Measurements from ENCODE around the gene MCTP2. TPM values are rescaled to one million over a fixed set of nuclear protein-coding genes. Genes with fewer than 3 reads are reported as not detected.
A peak's percentile ranks its signal among the peaks of the same experiment; 100 is the strongest.
"Not testable (repeated sequence)": the region's sequence is repeated elsewhere in the genome, so short reads cannot be mapped to it uniquely, and the experiment has no call there.

The MCTP2 gene
- total RNA-seq, 1 donor from 2014 or later: 93.2 TPM

GRCh38 chr15:94256511-94256910 lies 25.1 kb downstream of the MCTP2 start:
- no peak for DNase-seq (ENCODE audit: low spot score)
- intact Hi-C loops (cut with micrococcal nuclease): no loop called here
- H3K4me1 Mint-ChIP-seq (ENCODE audit: low read depth): peaks cover 83% of the 10 kb centered on the region
- H3K9me3 Mint-ChIP-seq: peaks cover 13% of the 10 kb centered on the region
- no peak overlapping the region for H3K4me3 Mint-ChIP-seq
- H3K27me3 Mint-ChIP-seq (ENCODE audit: insufficient read depth): no peaks in the 10 kb centered on the region
- H3K36me3 Mint-ChIP-seq (ENCODE audit: low read depth): peaks cover 43% of the 10 kb centered on the region
- no peak overlapping the region for H3K27ac Mint-ChIP-seq

GRCh38 chr15:94257776-94258175 lies 26.4 kb downstream of the MCTP2 start:
- Mint-ChIP-seq H3K36me3 (ENCODE audit: low read depth) (peaks cover 36% of the 10 kb centered on the region), H3K4me1 (ENCODE audit: low read depth) (peaks cover 76% of the 10 kb centered on the region)
- H3K9me3 Mint-ChIP-seq; H3K4me3 Mint-ChIP-seq; H3K27me3 Mint-ChIP-seq (ENCODE audit: insufficient read depth); intact Hi-C loops (cut with micrococcal nuclease); H3K27ac Mint-ChIP-seq; DNase-seq (ENCODE audit: low spot score): not testable (repeated sequence)

GRCh38 chr15:94258246-94258645 lies 26.9 kb downstream of the MCTP2 start:
- Mint-ChIP-seq H3K27me3 (ENCODE audit: insufficient read depth) (no peaks in the 10 kb centered on the region), H3K36me3 (ENCODE audit: low read depth) (peaks cover 32% of the 10 kb centered on the region), H3K27ac (no peak overlapping the region), H3K4me3 (no peak overlapping the region), H3K4me1 (ENCODE audit: low read depth) (peaks cover 76% of the 10 kb centered on the region), H3K9me3 (peaks cover 2% of the 10 kb centered on the region)
- intact Hi-C loops (cut with micrococcal nuclease): no loop called here
- DNase-seq (ENCODE audit: low spot score): no peak

GRCh38 chr15:94259121-94259751 lies 27.9 kb downstream of the MCTP2 start:
- Mint-ChIP-seq H3K4me1 (ENCODE audit: low read depth) (peaks cover 75% of the 10 kb centered on the region), H3K36me3 (ENCODE audit: low read depth) (peaks cover 32% of the 10 kb centered on the region), H3K9me3 (no peaks in the 10 kb centered on the region), H3K27ac (peak overlapping the region; percentile 11), H3K4me3 (no peak overlapping the region), H3K27me3 (ENCODE audit: insufficient read depth) (no peaks in the 10 kb centered on the region)
- intact Hi-C loops (cut with micrococcal nuclease): no loop called here
- no peak for DNase-seq (ENCODE audit: low spot score)

- Mint-ChIP-seq H3K27me3 (ENCODE audit: insufficient read depth) (no peaks in the 10 kb centered on the region), H3K4me1 (ENCODE audit: low read depth) (peaks cover 69% of the 10 kb centered on the region), H3K36me3 (ENCODE audit: low read depth) (peaks cover 29% of the 10 kb centered on the region), H3K9me3 (no peaks in the 10 kb centered on the region), H3K4me3 (no peak overlapping the region), H3K27ac (no peak overlapping the region)
- intact Hi-C loops (cut with micrococcal nuclease): no loop called here
- no peak for DNase-seq (ENCODE audit: low spot score)
Measured at GRCh38 chr15:94259863-94260262, 28.5 kb downstream of the MCTP2 start.

- no peak for DNase-seq (ENCODE audit: low spot score)
- Mint-ChIP-seq H3K9me3 (no peaks in the 10 kb centered on the region), H3K27me3 (ENCODE audit: insufficient read depth) (no peaks in the 10 kb centered on the region), H3K4me3 (no peak overlapping the region), H3K27ac (no peak overlapping the region), H3K36me3 (ENCODE audit: low read depth) (peaks cover 31% of the 10 kb centered on the region), H3K4me1 (ENCODE audit: low read depth) (peaks cover 67% of the 10 kb centered on the region)
- intact Hi-C loops (cut with micrococcal nuclease): no loop called here
Measured at GRCh38 chr15:94262201-94262600, 30.8 kb downstream of the MCTP2 start.

GRCh38 chr15:94263341-94264273 lies 32.2 kb downstream of the MCTP2 start:
- Mint-ChIP-seq H3K4me1 (ENCODE audit: low read depth) (peaks cover 70% of the 10 kb centered on the region), H3K4me3 (no peak overlapping the region), H3K27me3 (ENCODE audit: insufficient read depth) (no peaks in the 10 kb centered on the region), H3K36me3 (ENCODE audit: low read depth) (peaks cover 36% of the 10 kb centered on the region), H3K27ac (peak overlapping the region; percentile 76), H3K9me3 (no peaks in the 10 kb centered on the region)
- DNase-seq (ENCODE audit: low spot score): no peak
- intact Hi-C loops (cut with micrococcal nuclease): no loop called here

GRCh38 chr15:94265009-94265408 lies 33.6 kb downstream of the MCTP2 start:
- intact Hi-C loops (cut with micrococcal nuclease): no loop called here
- DNase-seq (ENCODE audit: low spot score): no peak
- Mint-ChIP-seq H3K4me1 (ENCODE audit: low read depth) (peaks cover 56% of the 10 kb centered on the region), H3K9me3 (no peaks in the 10 kb centered on the region), H3K27me3 (ENCODE audit: insufficient read depth) (no peaks in the 10 kb centered on the region), H3K4me3 (no peak overlapping the region), H3K27ac (peak overlapping the region; percentile 23), H3K36me3 (ENCODE audit: low read depth) (peaks cover 36% of the 10 kb centered on the region)

- Mint-ChIP-seq H3K27me3 (ENCODE audit: insufficient read depth) (no peaks in the 10 kb centered on the region), H3K36me3 (ENCODE audit: low read depth) (peaks cover 29% of the 10 kb centered on the region), H3K4me3 (no peak overlapping the region), H3K9me3 (no peaks in the 10 kb centered on the region), H3K27ac (no peak overlapping the region), H3K4me1 (ENCODE audit: low read depth) (peaks cover 47% of the 10 kb centered on the region)
- intact Hi-C loops (cut with micrococcal nuclease): no loop called here
- no peak for DNase-seq (ENCODE audit: low spot score)
Measured at GRCh38 chr15:94265982-94266381, 34.6 kb downstream of the MCTP2 start.

GRCh38 chr15:94266789-94267188 lies 35.4 kb downstream of the MCTP2 start:
- no peaks in the 10 kb centered on the region for H3K27me3 Mint-ChIP-seq (ENCODE audit: insufficient read depth)
- peak overlapping the region; percentile 40 for H3K27ac Mint-ChIP-seq
- no peaks in the 10 kb centered on the region for H3K9me3 Mint-ChIP-seq
- intact Hi-C loops (cut with micrococcal nuclease): no loop called here
- no peak for DNase-seq (ENCODE audit: low spot score)
- H3K36me3 Mint-ChIP-seq (ENCODE audit: low read depth): peaks cover 27% of the 10 kb centered on the region
- no peak overlapping the region for H3K4me3 Mint-ChIP-seq
- H3K4me1 Mint-ChIP-seq (ENCODE audit: low read depth): peaks cover 44% of the 10 kb centered on the region

- Mint-ChIP-seq H3K4me3 (no peak overlapping the region), H3K9me3 (no peaks in the 10 kb centered on the region), H3K27me3 (ENCODE audit: insufficient read depth) (no peaks in the 10 kb centered on the region), H3K4me1 (ENCODE audit: low read depth) (peaks cover 27% of the 10 kb centered on the region), H3K27ac (no peak overlapping the region), H3K36me3 (ENCODE audit: low read depth) (peaks cover 31% of the 10 kb centered on the region)
- no peak for DNase-seq (ENCODE audit: low spot score)
- intact Hi-C loops (cut with micrococcal nuclease): loop anchor here (2.0 to 10.0 kb wide), 3 partner anchors 17 to 1782 kb away; no protein-coding TSS in a partner anchor
Measured at GRCh38 chr15:94269954-94270353, 38.6 kb downstream of the MCTP2 start.

- Mint-ChIP-seq H3K27ac (no peak overlapping the region), H3K9me3 (no peaks in the 10 kb centered on the region), H3K4me1 (ENCODE audit: low read depth) (peaks cover 27% of the 10 kb centered on the region), H3K4me3 (no peak overlapping the region), H3K36me3 (ENCODE audit: low read depth) (peaks cover 31% of the 10 kb centered on the region), H3K27me3 (ENCODE audit: insufficient read depth) (no peaks in the 10 kb centered on the region)
- no peak for DNase-seq (ENCODE audit: low spot score)
- intact Hi-C loops (cut with micrococcal nuclease): loop anchor here (2.0 to 10.0 kb wide), 3 partner anchors 18 to 1782 kb away; no protein-coding TSS in a partner anchor
Measured at GRCh38 chr15:94270570-94270969, 39.2 kb downstream of the MCTP2 start.

- H3K27me3 Mint-ChIP-seq (ENCODE audit: insufficient read depth): no peaks in the 10 kb centered on the region
- intact Hi-C loops (cut with micrococcal nuclease): loop anchor here (1.0 to 10.0 kb wide), 7 partner anchors 14 to 1780 kb away; no protein-coding TSS in a partner anchor
- no peak for DNase-seq (ENCODE audit: low spot score)
- peaks cover 12% of the 10 kb centered on the region for H3K4me1 Mint-ChIP-seq (ENCODE audit: low read depth)
- H3K9me3 Mint-ChIP-seq: no peaks in the 10 kb centered on the region
- no peak overlapping the region for H3K4me3 Mint-ChIP-seq
- H3K36me3 Mint-ChIP-seq (ENCODE audit: low read depth): peaks cover 21% of the 10 kb centered on the region
- no peak overlapping the region for H3K27ac Mint-ChIP-seq
Measured at GRCh38 chr15:94272251-94272898, 41.0 kb downstream of the MCTP2 start.
